Type B pancreatic cell (in vitro differentiated cells): ENCODE results near the gene NBDY. TPM values are rescaled to one million over a fixed set of nuclear protein-coding genes. Genes with fewer than 3 reads are reported as not detected.
"Not testable (repeated sequence)": the region's sequence is repeated elsewhere in the genome, so short reads cannot be mapped to it uniquely, and the experiment has no call there.

Source experiments
- DNase-seq: peaks from one replicate; pipeline ENCODE4 v3.0.0; 2021; ENCODE audit warnings: mixed read lengths; ENCODE audit not compliant: unreplicated experiment; ENCODE audit errors: extremely low spot score
- H3K27ac Mint-ChIP-seq: 2 replicates; pipeline ENCODE4 v1.8.0; 2021; ENCODE audit warnings: mild to moderate bottlenecking, mixed read lengths
- H3K27me3 Mint-ChIP-seq: 2 replicates; pipeline ENCODE4 v1.8.0; 2021; ENCODE audit warnings: mixed read lengths
- H3K36me3 Mint-ChIP-seq: 2 replicates; pipeline ENCODE4 v1.8.0; 2021; ENCODE audit warnings: mixed read lengths
- H3K4me1 Mint-ChIP-seq: one replicate; pipeline ENCODE4 v1.8.0; 2021; ENCODE audit warnings: mixed read lengths; ENCODE audit not compliant: unreplicated experiment
- H3K4me3 Mint-ChIP-seq: 2 replicates; pipeline ENCODE4 v1.8.0; 2021; ENCODE audit warnings: mild to moderate bottlenecking, mixed read lengths
- H3K9me3 Mint-ChIP-seq: 2 replicates; pipeline ENCODE4 v1.8.0; 2021; ENCODE audit warnings: mixed read lengths
- long read RNA-seq: library from polyadenylated mRNA; unstranded; transcript quantifications from one replicate; pipeline ENCODE4 v2.0.0, GENCODE V29; 2020
- total RNA-seq: library from RNA; stranded (reverse); gene quantifications from 2 replicates; pipeline ENCODE4 v1.2.1, GENCODE V29; 2021; ENCODE audit warnings: low replicate concordance
- TF ChIP-seq, protein P1 (sequence below): fragments of 200-600 bp; sonication (generic); conservative IDR thresholded peaks from 2 replicates; pipeline ENCODE4 v1.5.0; 2021; ENCODE audit warnings: antibody characterized with exemption, mild to moderate bottlenecking

The NBDY gene, protein sequence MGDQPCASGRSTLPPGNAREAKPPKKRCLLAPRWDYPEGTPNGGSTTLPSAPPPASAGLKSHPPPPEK
- 52.5 and 55.1 TPM in 2 replicates for total RNA-seq
- long read RNA-seq, transcript NBDY-201 (3 exons, 1,529 nt), result major isoform, 56 of 67 reads
- long read RNA-seq, partial matches to known transcripts, result 1 of 67 reads
- long read RNA-seq, other reads (novel, unspliced or antisense), result 5 of 67 reads

GRCh38 chrX:56729152-56729850 is at the start of gene NBDY:
Gene NBDY, plus strand, starts transcription at chrX:56729243. Its CDS starts 111 bp downstream, at chrX:56729354.
- DNase-seq, result no peak

DNA sequence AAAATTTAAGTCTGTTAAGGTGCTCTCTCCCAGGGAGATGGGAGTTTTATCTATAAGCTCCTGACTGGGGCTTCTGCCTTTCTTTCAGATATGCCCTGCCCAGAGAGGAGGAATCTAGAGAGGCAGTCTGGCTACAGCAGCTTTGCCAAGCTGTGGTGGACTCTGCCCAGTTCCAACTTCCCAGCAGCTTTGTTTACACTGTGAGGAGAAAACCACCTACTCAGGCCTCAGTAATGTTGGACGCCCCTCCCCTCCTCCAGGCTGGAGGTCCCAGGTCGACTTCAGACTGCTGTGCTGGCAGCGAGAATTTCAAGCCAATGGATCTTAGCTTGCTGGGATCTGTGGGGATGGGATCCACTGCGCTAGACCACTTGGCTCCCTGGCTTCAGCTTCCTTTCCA is 24.5 kb upstream of the NBDY start:
- H3K9me3 Mint-ChIP-seq, H3K36me3 Mint-ChIP-seq, DNase-seq, H3K27ac Mint-ChIP-seq, H3K4me1 Mint-ChIP-seq, H3K27me3 Mint-ChIP-seq, H3K4me3 Mint-ChIP-seq: not testable (repeated sequence)

More at GRCh38 chrX:56729152-56729850, at the start of gene NBDY:
- Mint-ChIP-seq H3K27ac (peak within 1 kb of the TSS; percentile 88), H3K36me3 (no peaks in the 10 kb centered on the region), H3K27me3 (no peaks in the 10 kb centered on the region), H3K4me3 (peak within 1 kb of the TSS; percentile 90), H3K4me1 (no peaks in the 10 kb centered on the region), H3K9me3 (no peaks in the 10 kb centered on the region)
- TF ChIP-seq, protein P1, sequence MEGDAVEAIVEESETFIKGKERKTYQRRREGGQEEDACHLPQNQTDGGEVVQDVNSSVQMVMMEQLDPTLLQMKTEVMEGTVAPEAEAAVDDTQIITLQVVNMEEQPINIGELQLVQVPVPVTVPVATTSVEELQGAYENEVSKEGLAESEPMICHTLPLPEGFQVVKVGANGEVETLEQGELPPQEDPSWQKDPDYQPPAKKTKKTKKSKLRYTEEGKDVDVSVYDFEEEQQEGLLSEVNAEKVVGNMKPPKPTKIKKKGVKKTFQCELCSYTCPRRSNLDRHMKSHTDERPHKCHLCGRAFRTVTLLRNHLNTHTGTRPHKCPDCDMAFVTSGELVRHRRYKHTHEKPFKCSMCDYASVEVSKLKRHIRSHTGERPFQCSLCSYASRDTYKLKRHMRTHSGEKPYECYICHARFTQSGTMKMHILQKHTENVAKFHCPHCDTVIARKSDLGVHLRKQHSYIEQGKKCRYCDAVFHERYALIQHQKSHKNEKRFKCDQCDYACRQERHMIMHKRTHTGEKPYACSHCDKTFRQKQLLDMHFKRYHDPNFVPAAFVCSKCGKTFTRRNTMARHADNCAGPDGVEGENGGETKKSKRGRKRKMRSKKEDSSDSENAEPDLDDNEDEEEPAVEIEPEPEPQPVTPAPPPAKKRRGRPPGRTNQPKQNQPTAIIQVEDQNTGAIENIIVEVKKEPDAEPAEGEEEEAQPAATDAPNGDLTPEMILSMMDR, result no peak

- Mint-ChIP-seq H3K27ac (no peak overlapping the region), H3K4me3 (peak overlapping the region; percentile 40), H3K36me3 (no peaks in the 10 kb centered on the region), H3K9me3 (no peaks in the 10 kb centered on the region), H3K27me3 (no peaks in the 10 kb centered on the region), H3K4me1 (no peaks in the 10 kb centered on the region)
- DNase-seq, result no peak
- TF ChIP-seq, protein P1, result peak; percentile 76
Observed at GRCh38 chrX:56726605-56727004, 2.4 kb upstream of the NBDY start.

- H3K27me3 Mint-ChIP-seq, result no peaks in the 10 kb centered on the region
- H3K27ac Mint-ChIP-seq, result no peak overlapping the region
- H3K4me1 Mint-ChIP-seq, result no peaks in the 10 kb centered on the region
- H3K9me3 Mint-ChIP-seq, result no peaks in the 10 kb centered on the region
- no peaks in the 10 kb centered on the region for H3K36me3 Mint-ChIP-seq
- H3K4me3 Mint-ChIP-seq, result no peak overlapping the region
- DNase-seq, result no peak
- TF ChIP-seq, protein P1, result no peak
Observed at GRCh38 chrX:56727531-56727930, 1.5 kb upstream of the NBDY start.

- Mint-ChIP-seq H3K4me1 (no peaks in the 10 kb centered on the region), H3K27me3 (no peaks in the 10 kb centered on the region), H3K4me3 (peak overlapping the region; percentile 90), H3K9me3 (no peaks in the 10 kb centered on the region), H3K36me3 (no peaks in the 10 kb centered on the region), H3K27ac (no peak overlapping the region)
- TF ChIP-seq, protein P1, result no peak
- no peak for DNase-seq
Observed at GRCh38 chrX:56728321-56728720, 722 bp upstream of the NBDY start.

- H3K9me3 Mint-ChIP-seq, result no peaks in the 10 kb centered on the region
- DNase-seq, result no peak
- no peaks in the 10 kb centered on the region for H3K36me3 Mint-ChIP-seq
- H3K27me3 Mint-ChIP-seq, result no peaks in the 10 kb centered on the region
- TF ChIP-seq, protein P1, result no peak
- peak overlapping the region; percentile 88 for H3K27ac Mint-ChIP-seq
- no peaks in the 10 kb centered on the region for H3K4me1 Mint-ChIP-seq
- H3K4me3 Mint-ChIP-seq, result peak overlapping the region; percentile 90
Observed at GRCh38 chrX:56728752-56729151, 291 bp upstream of the NBDY start.
